ENCODE measurements around the gene BRAT1. TPM values are rescaled to one million over a fixed set of nuclear protein-coding genes. Genes with fewer than 3 reads are reported as not detected.

BRAT1 gene
- total RNA-seq, 1 experiment from 2014 or later, result 53.9 TPM

DNA sequence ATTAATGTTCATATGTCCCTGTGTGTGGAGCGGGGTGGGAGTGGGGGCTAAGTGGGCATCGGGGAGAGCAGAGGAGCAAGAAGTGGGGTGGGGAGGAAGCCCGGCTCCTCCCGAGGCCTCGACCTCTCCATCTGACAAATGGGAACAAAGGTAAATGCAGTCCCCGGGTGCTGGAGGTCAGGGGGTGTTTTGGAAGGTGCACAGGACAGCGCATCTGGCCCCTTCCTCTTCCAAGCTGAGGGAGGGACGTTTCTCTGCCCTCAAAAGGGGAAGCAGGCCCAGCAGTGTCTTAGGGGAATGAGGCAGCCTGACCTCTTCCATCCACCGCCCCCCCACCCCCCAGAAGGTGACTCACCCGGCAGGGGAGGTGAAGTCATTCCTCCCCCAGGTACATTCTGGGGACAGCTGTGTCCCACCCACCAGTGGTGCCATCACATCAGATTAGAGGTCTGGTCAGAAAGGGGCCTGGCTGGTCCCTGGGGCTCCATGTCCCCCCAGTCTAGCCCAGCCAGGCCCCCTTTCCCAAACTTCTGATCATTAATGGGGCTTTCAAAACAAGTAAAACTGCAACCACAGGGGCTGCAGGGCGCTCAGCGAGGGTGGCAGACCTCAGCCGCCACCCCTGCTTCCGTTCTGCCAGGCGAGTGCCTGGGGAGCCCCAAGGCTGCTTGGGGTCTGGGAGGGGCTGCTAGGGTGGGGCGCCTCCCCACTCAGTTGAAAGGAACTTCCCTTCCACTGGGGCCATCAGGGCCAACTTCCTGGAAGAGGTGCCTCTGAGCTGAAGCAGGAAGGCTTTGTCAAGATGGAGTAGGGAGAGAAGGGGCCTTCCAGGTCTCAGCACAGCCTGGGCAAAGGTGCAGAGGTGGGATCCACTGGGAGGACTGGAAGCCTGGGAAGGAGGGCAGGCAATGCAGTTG, 25.0 kb downstream of the BRAT1 start:
- H3F3A ChIP-seq (ENCODE audit: insufficient read depth, low read depth), result peaks cover 37% of the 10 kb centered on the region
- H3K79me2 ChIP-seq (ENCODE audit: low read depth), result no peaks in the 10 kb centered on the region
- H3K27ac ChIP-seq, result peak overlapping the region; percentile 64
- no peaks in the 10 kb centered on the region for H3K9me3 ChIP-seq (ENCODE audit: insufficient read depth, low read depth)
- peaks cover 63% of the 10 kb centered on the region for H3K4me1 ChIP-seq (replicated peaks; ENCODE audit: insufficient read depth)
- ChIA-PET CTCF (interaction anchor here (0.6 kb wide), 1 partner anchor 98 kb away, joined by 3 read pairs; no protein-coding TSS in a partner anchor), POLR2A (ENCODE audit: unreplicated experiment) (no interaction called here)
- peak overlapping the region; percentile 74 for H3K4me2 ChIP-seq
- H3K4me3 ChIP-seq, result no peak overlapping the region
- intact Hi-C loops (cut with micrococcal nuclease; ENCODE audit: unreplicated experiment), result loop anchor here (1.0 kb wide), 1 partner anchor 8 kb away; no protein-coding TSS in a partner anchor
- H4K20me1 ChIP-seq (ENCODE audit: insufficient read depth), result no peaks in the 10 kb centered on the region
- no peaks in the 10 kb centered on the region for H3K9me2 ChIP-seq (ENCODE audit: insufficient read depth)
- no peak overlapping the region for H2AFZ ChIP-seq
- no peaks in the 10 kb centered on the region for H3K27me3 ChIP-seq (ENCODE audit: insufficient read depth, low read depth)
- DNase-seq, result peak; percentile 72 to 74
- BruUV-seq (replicated peaks), result TSS peak; percentile 25
- no peaks in the 10 kb centered on the region for H3K36me3 ChIP-seq (ENCODE audit: low read depth)
- TF ChIP-seq CTCF (conservative IDR thresholded peaks at IDR 0.05) (no peak), EZH2 (IDR thresholded peaks at IDR 0.05; ENCODE audit: low read depth) (no peak)

DNA sequence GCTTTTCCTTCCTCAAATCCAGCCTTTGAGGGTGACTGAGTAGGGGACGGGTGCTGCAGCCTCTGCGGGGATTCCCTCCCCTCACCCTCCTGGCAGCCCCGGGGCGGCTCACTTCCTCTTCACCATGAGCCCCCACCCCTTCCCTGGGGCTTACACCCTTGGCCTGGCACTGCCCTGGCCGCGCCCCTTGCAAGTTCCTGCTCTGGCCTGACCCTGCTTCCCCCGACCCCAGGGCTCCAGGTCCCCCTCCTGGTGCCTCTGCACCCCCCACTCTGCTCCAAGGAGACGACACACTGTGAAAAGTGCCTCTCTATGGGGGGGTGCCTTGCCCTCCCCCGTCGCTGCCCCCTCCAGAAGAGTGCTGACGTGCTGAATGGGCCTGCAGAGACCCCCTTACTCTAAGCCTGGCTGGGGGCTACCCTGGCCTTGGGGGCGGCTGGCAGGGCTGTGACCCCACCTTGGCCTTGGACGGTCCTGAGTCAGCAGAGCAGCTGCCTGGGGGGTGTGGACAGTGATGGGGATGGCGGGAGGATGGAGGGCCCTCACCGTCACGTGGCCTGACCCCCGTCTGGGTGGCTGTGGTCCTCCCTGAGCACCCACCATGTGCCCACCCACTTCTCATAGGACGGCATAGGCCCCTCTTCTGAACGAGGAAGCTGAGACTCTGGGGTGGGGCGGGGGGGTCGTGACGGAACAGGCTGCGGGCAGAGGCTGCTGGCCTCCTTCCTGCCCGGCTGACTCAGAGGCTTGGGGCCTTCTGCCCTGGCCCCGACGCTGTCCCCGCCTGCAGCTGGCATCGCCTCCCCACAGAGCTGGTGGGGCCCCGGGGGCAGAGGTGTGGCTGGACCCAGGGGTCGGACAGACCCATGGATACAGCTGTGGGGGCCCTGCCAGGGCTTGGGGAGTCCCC, 25.9 kb downstream of the BRAT1 start:
- peaks cover 72% of the 10 kb centered on the region for H3K4me1 ChIP-seq (replicated peaks; ENCODE audit: insufficient read depth)
- TSS peak; percentile 39 for BruUV-seq (replicated peaks)
- intact Hi-C loops (cut with micrococcal nuclease; ENCODE audit: unreplicated experiment), result loop anchor here (1.0 to 10.0 kb wide), 4 partner anchors 7 to 995 kb away; partner anchors contain the start of genes BRAT1 and MAFK
- H4K20me1 ChIP-seq (ENCODE audit: insufficient read depth), result no peaks in the 10 kb centered on the region
- H3K4me3 ChIP-seq, result no peak overlapping the region; the same call in 1 of the 2 replicates
- H3K27me3 ChIP-seq (ENCODE audit: insufficient read depth, low read depth), result no peaks in the 10 kb centered on the region
- CTCF ChIA-PET, result interaction anchor here (0.6 kb wide), 2 partner anchors 98 to 511 kb away, joined by 3 to 11 read pairs; no protein-coding TSS in a partner anchor
- H3K9me3 ChIP-seq (ENCODE audit: insufficient read depth, low read depth), result no peaks in the 10 kb centered on the region
- H3K4me2 ChIP-seq, result peak overlapping the region; percentile 74
- H3K36me3 ChIP-seq (ENCODE audit: low read depth), result no peaks in the 10 kb centered on the region
- no peaks in the 10 kb centered on the region for H3K79me2 ChIP-seq (ENCODE audit: low read depth)
- DNase-seq, result peak; percentile 71 to 86
- H2AFZ ChIP-seq, result no peak overlapping the region
- H3F3A ChIP-seq (ENCODE audit: insufficient read depth, low read depth), result peaks cover 42% of the 10 kb centered on the region
- H3K9me2 ChIP-seq (ENCODE audit: insufficient read depth), result no peaks in the 10 kb centered on the region
- peak overlapping the region; percentile 64 for H3K27ac ChIP-seq
- TF ChIP-seq EZH2 (IDR thresholded peaks at IDR 0.05; ENCODE audit: low read depth), result no peak
- POLR2A ChIA-PET (ENCODE audit: unreplicated experiment), result no interaction called here

DNA sequence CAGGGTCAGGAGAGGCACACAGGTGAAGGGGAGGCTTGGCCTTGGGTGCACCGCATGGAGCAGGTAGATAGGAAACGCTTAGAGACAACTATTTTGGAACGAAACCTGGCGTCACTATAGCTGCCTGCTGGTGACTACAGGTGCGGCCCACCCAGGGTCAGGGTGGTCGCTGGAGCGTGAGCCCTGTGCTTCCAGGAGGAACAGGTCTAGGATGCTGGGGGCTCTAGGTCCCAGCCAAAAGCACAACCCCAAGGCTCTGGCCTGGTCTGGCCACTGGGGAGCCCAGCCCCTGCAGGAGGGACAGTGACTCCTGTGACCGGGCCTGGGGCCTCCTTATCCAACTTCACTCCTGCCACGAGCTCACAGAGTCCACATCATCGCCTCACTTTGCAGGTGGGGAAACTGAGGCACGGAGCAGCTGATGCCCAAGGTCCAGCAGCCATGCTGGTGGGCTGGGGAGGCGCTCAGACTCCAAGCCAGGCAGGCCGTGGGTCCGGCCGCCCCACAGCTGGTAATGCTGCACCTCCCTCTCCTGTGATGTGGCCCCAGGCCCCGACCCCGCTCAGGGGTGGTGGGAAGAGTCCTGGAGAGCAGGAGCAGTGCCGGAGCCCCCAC, 26.7 kb downstream of the BRAT1 start:
- ChIA-PET CTCF (interaction anchor here (0.5 to 0.6 kb wide), 2 partner anchors 27 to 510 kb away, joined by 11 read pairs; partner anchors contain the start of gene BRAT1), POLR2A (ENCODE audit: unreplicated experiment) (interaction anchor here (0.5 kb wide), 1 partner anchor 128 kb away, joined by 3 read pairs; no protein-coding TSS in a partner anchor)
- no peaks in the 10 kb centered on the region for H4K20me1 ChIP-seq (ENCODE audit: insufficient read depth)
- no peaks in the 10 kb centered on the region for H3K9me3 ChIP-seq (ENCODE audit: insufficient read depth, low read depth)
- H3F3A ChIP-seq (ENCODE audit: insufficient read depth, low read depth), result peaks cover 48% of the 10 kb centered on the region
- no peak overlapping the region; the same call in 1 of the 2 replicates for H3K27ac ChIP-seq
- BruUV-seq (replicated peaks), result no TSS peak
- peak overlapping the region; percentile 23; the same call in 1 of the 2 replicates for H3K4me3 ChIP-seq
- H2AFZ ChIP-seq, result no peak overlapping the region
- no peak for TF ChIP-seq EZH2 (IDR thresholded peaks at IDR 0.05; ENCODE audit: low read depth)
- TF ChIP-seq CTCF (conservative IDR thresholded peaks at IDR 0.05), result no peak
- peak overlapping the region; percentile 74 for H3K4me2 ChIP-seq
- intact Hi-C loops (cut with micrococcal nuclease; ENCODE audit: unreplicated experiment), result loop anchor here (2.0 to 10.0 kb wide), 3 partner anchors 26 to 994 kb away; partner anchors contain the start of genes BRAT1 and MAFK
- H3K36me3 ChIP-seq (ENCODE audit: low read depth), result no peaks in the 10 kb centered on the region
- no peaks in the 10 kb centered on the region for H3K27me3 ChIP-seq (ENCODE audit: insufficient read depth, low read depth)
- no peaks in the 10 kb centered on the region for H3K79me2 ChIP-seq (ENCODE audit: low read depth)
- peaks cover 78% of the 10 kb centered on the region for H3K4me1 ChIP-seq (replicated peaks; ENCODE audit: insufficient read depth)
- no peak for DNase-seq
- no peaks in the 10 kb centered on the region for H3K9me2 ChIP-seq (ENCODE audit: insufficient read depth)
